Vagina (tissue), 2 donors: ENCODE measurements around the gene THG1L.

Source experiments
- POLR2A ChIP-seq, 2 donors: fragments of 450-650 bp; IDR thresholded peaks; one replicate each; pipeline ENCODE4 v1.6.1; 2017; ENCODE audit warnings: antibody characterized with exemption in 2 of 2, mild to moderate bottlenecking in 2 of 2, moderate library complexity in 2 of 2
- POLR2AphosphoS5 ChIP-seq, 2 donors: sonication (generic); formaldehyde crosslinking; IDR thresholded peaks; one replicate each; pipeline ENCODE4 v1.9.0; 2017; ENCODE audit warnings: antibody characterized with exemption in 2 of 2, mild to moderate bottlenecking in 2 of 2, low read depth in 1 of 2; ENCODE audit not compliant: insufficient read depth in 1 of 2
- TF ChIP-seq, protein P1 (sequence below), 3 experiments: fragments of 450-650 bp in 2 of 3; fragments of 200-600 bp in 1 of 3; sonication (generic) in 1 of 3; IDR thresholded peaks; one replicate each; pipeline ENCODE4 v1.5.1; 2017 to 2019; ENCODE audit warnings: antibody characterized with exemption in 3 of 3, mild to moderate bottlenecking in 2 of 3, moderate library complexity in 2 of 3

DNA sequence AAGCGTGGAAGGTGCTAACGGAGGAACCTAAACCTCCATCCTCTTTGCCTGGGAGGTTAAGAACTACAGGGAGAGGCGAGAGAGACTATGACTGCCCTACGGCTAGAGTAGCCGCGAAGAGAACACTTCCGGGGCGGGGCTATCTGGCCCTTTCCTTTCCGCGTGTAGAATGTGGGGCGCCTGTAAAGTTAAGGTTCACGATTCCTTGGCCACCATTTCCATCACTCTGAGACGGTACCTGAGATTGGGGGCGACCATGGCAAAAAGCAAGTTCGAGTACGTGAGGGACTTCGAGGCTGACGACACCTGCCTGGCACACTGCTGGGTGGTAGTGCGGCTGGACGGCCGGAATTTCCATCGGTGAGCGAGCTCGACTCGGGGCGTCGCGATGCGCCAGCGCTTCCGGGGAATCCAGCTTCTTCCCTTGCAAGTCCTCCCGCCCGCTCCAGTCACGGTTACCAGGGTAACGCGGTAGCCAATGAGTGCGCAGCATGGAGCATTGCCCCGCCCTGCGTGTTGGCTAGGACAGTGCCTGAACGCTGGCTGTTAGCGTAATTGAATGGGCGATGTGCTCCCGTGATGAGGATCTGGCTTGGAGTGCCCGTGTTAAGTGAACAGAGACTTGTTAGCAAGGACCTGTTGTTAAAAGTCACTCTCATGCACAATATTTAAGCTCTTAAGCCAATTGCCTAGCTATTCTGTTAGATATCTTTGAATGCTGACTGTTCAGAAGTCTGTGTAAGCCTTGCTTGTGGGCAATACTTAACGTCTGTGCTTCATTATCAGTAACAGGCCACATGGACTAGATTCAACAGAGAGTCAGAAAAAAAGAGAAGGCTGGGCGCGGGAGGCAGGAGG, at the start of gene THG1L:
- TF ChIP-seq, protein P1, sequence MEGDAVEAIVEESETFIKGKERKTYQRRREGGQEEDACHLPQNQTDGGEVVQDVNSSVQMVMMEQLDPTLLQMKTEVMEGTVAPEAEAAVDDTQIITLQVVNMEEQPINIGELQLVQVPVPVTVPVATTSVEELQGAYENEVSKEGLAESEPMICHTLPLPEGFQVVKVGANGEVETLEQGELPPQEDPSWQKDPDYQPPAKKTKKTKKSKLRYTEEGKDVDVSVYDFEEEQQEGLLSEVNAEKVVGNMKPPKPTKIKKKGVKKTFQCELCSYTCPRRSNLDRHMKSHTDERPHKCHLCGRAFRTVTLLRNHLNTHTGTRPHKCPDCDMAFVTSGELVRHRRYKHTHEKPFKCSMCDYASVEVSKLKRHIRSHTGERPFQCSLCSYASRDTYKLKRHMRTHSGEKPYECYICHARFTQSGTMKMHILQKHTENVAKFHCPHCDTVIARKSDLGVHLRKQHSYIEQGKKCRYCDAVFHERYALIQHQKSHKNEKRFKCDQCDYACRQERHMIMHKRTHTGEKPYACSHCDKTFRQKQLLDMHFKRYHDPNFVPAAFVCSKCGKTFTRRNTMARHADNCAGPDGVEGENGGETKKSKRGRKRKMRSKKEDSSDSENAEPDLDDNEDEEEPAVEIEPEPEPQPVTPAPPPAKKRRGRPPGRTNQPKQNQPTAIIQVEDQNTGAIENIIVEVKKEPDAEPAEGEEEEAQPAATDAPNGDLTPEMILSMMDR (IDR thresholded peaks at IDR 0.05): no peak
- TF ChIP-seq POLR2A (IDR thresholded peaks at IDR 0.05) (no peak), POLR2AphosphoS5 (IDR thresholded peaks at IDR 0.05; ENCODE audit: insufficient read depth in 1 of 2, low read depth in 1 of 2) (peak; percentile 74 to 93)
